K562 (cell line): Measurements from ENCODE around the gene ECD. TPM values are rescaled to one million over a fixed set of nuclear protein-coding genes. Genes with fewer than 3 reads are reported as not detected.

Experiments
- ARID3A ChIP-seq: IDR thresholded peaks from 2 replicates; pipeline ENCODE4 v1.6.1; 2012; ENCODE audit warnings: low read depth, low read length, improper control_type of control experiment, borderline replicate concordance
- ATF2 ChIP-seq: sonication (generic); formaldehyde crosslinking; IDR thresholded peaks from 2 replicates; pipeline ENCODE4 v1.8.1; 2022; ENCODE audit warnings: missing genetic modification reagents
- BRCA1 ChIP-seq, 2 experiments: fragments of 450-650 bp in 1 of 2; sonication (generic) in 1 of 2; formaldehyde crosslinking in 1 of 2; IDR thresholded peaks; 2 replicates each; pipeline versions ENCODE4 v1.5.0 to v1.6.1; 2017 to 2020; ENCODE audit warnings: mild to moderate bottlenecking in 1 of 2, missing genetic modification reagents in 1 of 2
- DMBX1 ChIP-seq: fragments of 250-450 bp; sonication (Bioruptor Pico); IDR thresholded peaks from 2 replicates; pipeline ENCODE4 v1.8.0; 2022; ENCODE audit warnings: inconsistent platforms, mild to moderate bottlenecking, moderate library complexity, borderline replicate concordance
- ELF4 ChIP-seq: fragments of 450-650 bp; formaldehyde crosslinking; IDR thresholded peaks from 2 replicates; pipeline ENCODE4 v1.4.0; 2022; ENCODE audit warnings: missing genetic modification characterization
- ESRRA ChIP-seq: fragments of 450-650 bp; IDR thresholded peaks from 2 replicates; pipeline ENCODE4 v1.6.1; 2014; ENCODE audit warnings: low read depth, mild to moderate bottlenecking, moderate library complexity, borderline replicate concordance
- KAT8 ChIP-seq: fragments of 450-650 bp; IDR thresholded peaks from 2 replicates; pipeline ENCODE4 v1.6.1; 2016; ENCODE audit warnings: low read depth, mild to moderate bottlenecking
- KHSRP ChIP-seq: fragments of 450-650 bp; IDR thresholded peaks from 2 replicates; pipeline ENCODE4 v1.6.1; 2017
- MCM2 ChIP-seq: fragments of 450-650 bp; IDR thresholded peaks from 2 replicates; pipeline ENCODE4 v1.6.1; 2017; ENCODE audit warnings: low read depth, mild to moderate bottlenecking
- ZBTB11 ChIP-seq, 3 experiments: fragments of 200-800 bp in 1 of 3; fragments of 250-450 bp in 1 of 3; fragments of 450-650 bp in 1 of 3; sonication (Bioruptor Pico) in 1 of 3; sonication (Bioruptor generic) in 1 of 3; formaldehyde crosslinking in 1 of 3; IDR thresholded peaks; 2 replicates each; pipeline versions ENCODE4 v1.6.1 to v1.8.0; 2016 to 2022; ENCODE audit warnings: mild to moderate bottlenecking in 2 of 3, missing genetic modification characterization in 2 of 3, missing compliant biosample characterization in 1 of 3, moderate library complexity in 1 of 3
- ZBTB17 ChIP-seq: fragments of 450-650 bp; formaldehyde crosslinking; IDR thresholded peaks from 2 replicates; pipeline ENCODE4 v1.4.0; 2020; ENCODE audit warnings: mild to moderate bottlenecking
- ZBTB8A ChIP-seq: fragments of 450-650 bp; IDR thresholded peaks from 2 replicates; pipeline ENCODE4 v1.6.1; 2018; ENCODE audit warnings: mild to moderate bottlenecking, moderate library complexity; ENCODE audit not compliant: partially characterized antibody
- ZNF274 ChIP-seq: IDR thresholded peaks from 2 replicates; pipeline ENCODE4 v1.6.1; 2011; ENCODE audit warnings: low read depth, mild to moderate bottlenecking, low read length, moderate library complexity, borderline replicate concordance
- ZNF431 ChIP-seq: sonication (generic); formaldehyde crosslinking; IDR thresholded peaks from 2 replicates; pipeline ENCODE4 v1.8.0; 2022; ENCODE audit warnings: mild to moderate bottlenecking, missing genetic modification reagents
- ZNF584 ChIP-seq: fragments of 200-800 bp; sonication (Bioruptor generic); IDR thresholded peaks from 2 replicates; pipeline ENCODE4 v1.6.1; 2016; ENCODE audit warnings: low read depth, mild to moderate bottlenecking, missing genetic modification characterization, missing compliant biosample characterization
- ZNF695 ChIP-seq: fragments of 450-650 bp; formaldehyde crosslinking; IDR thresholded peaks from 2 replicates; pipeline ENCODE4 v1.4.0; 2020; ENCODE audit warnings: mild to moderate bottlenecking, moderate library complexity
- polyA plus RNA-seq, 8 experiments: library from polyadenylated mRNA; depleted of rRNA in 4 of 8; stranded (reverse) in 5 of 8; unstranded in 3 of 8; fragments of >200 nt; fragmentation: Nextera tagmentation in 2 of 8; fragmentation: Illumina TruSeq in 1 of 8; extraction: Ambion mirVana in 2 of 8; extraction: Trizol in 1 of 8; gene quantifications; 2 replicates each; pipeline versions ENCODE4 v1.2.1 to v1.2.3, GENCODE V29; 2011 to 2014; ENCODE audit warnings: inconsistent platforms in 1 of 8, missing spikeins in 1 of 8
- total RNA-seq, 7 experiments: library from RNA; depleted of rRNA in 6 of 7; stranded (reverse); fragments of >200 nt in 6 of 7; fragmentation: Illumina TruSeq in 2 of 7; extraction: Trizol in 2 of 7; gene quantifications; 2 replicates each; pipeline versions ENCODE4 v1.2.1 to v1.2.3, GENCODE V29; 2011 to 2021; ENCODE audit warnings: low replicate concordance in 1 of 7

The ECD gene
- total and polyA plus RNA-seq, 9 of the 15 experiments (the other 6 are each of a cell fraction or from before 2014, with no cell fraction given), result 33.5 to 79.9 (median 53.2) TPM

- TF ChIP-seq ZNF274 (no peak), ZBTB17 (CRISPR knock-in tag) (peak; percentile 77), ZBTB11 (CRISPR knock-in tag; IDR thresholded peaks at IDR 0.05) (no peak), BRCA1 (IDR thresholded peaks at IDR 0.05) (no peak), BRCA1 (CRISPR knock-in tag; IDR thresholded peaks at IDR 0.05) (peak; percentile 83; the same call in 1 of the 2 replicates), ELF4 (CRISPR knock-in tag) (peak; percentile 76), MCM2 (no peak), ZNF695 (CRISPR knock-in tag) (no peak), ESRRA (peak; percentile 62; the same call in 1 of the 2 replicates), ATF2 (peak; percentile 73; the same call in 1 of the 2 replicates), ZBTB8A (no peak), DMBX1 (CRISPR knock-in tag) (0 out of 2 replicates have a peak, but pooled peaks have one; percentile 41), KAT8 (no peak), KHSRP (no peak), ZNF431 (CRISPR knock-in tag) (peak; percentile 80), ZNF584 (CRISPR knock-in tag) (0 out of 2 replicates have a peak, but pooled peaks have one; percentile 4), ARID3A (0 out of 2 replicates have a peak, but pooled peaks have one; percentile 22)
Measured at GRCh38 chr10:73096449-73097304, 71.1 kb downstream of the ECD start, which contains the start of gene P4HA1 (continued).
